H1 (cell line): ENCODE measurements around the gene CYP1A2. TPM values are rescaled to one million over a fixed set of nuclear protein-coding genes. Genes with fewer than 3 reads are reported as not detected.

Experiments used
- CTCF ChIA-PET: fragments of 300-600 bp; sonication (Branson Sonifier 250); formaldehyde crosslinking; loops from one replicate; lab custom pipeline; 2021; ENCODE audit not compliant: partially characterized antibody; lab: Charles Lee
- POLR2A ChIA-PET: fragments of 300-600 bp; sonication (Branson Sonifier 250); formaldehyde crosslinking; loops from one replicate; lab custom pipeline; 2021; ENCODE audit warnings: inconsistent platforms; ENCODE audit not compliant: partially characterized antibody; lab: Charles Lee
- DNase-seq, 2 experiments: peaks; one replicate each; pipeline versions ENCODE4 v3.0.0 to v3.0.0-alpha.2; 2010 to 2022; ENCODE audit warnings: low spot score in 2 of 2, low read depth in 1 of 2, mixed read lengths in 1 of 2
- FAIRE-seq: peaks from 2 replicates; lab custom pipeline; 2011; peaks lifted over from hg19 to GRCh38; lab: Jason Lieb, UNC
- H2AFZ ChIP-seq: 2 replicates; pipeline ENCODE4 v1.8.1; 2012; ENCODE audit warnings: low read length, inconsistent platforms
- H2AK5ac ChIP-seq: 2 replicates; pipeline ENCODE4 v1.6.1; 2013; ENCODE audit warnings: low read depth, low read length
- H2BK120ac ChIP-seq: replicated peaks from 2 replicates; pipeline ENCODE3; 2013; ENCODE audit warnings: low read depth, low read length, inconsistent platforms
- H2BK12ac ChIP-seq: 2 replicates; pipeline ENCODE4 v1.6.1; 2013; ENCODE audit warnings: low read depth, low read length
- H2BK15ac ChIP-seq: 2 replicates; pipeline ENCODE4 v1.6.1; 2013; ENCODE audit warnings: low read length
- H2BK20ac ChIP-seq: 2 replicates; pipeline ENCODE4 v1.6.1; 2013; ENCODE audit warnings: low read length
- H2BK5ac ChIP-seq: 2 replicates; pipeline ENCODE4 v1.6.1; 2013; ENCODE audit warnings: low read depth, low read length
- H3K14ac ChIP-seq: 2 replicates; pipeline ENCODE4 v1.6.1; 2013; ENCODE audit warnings: inconsistent platforms; ENCODE audit not compliant: insufficient read length
- H3K18ac ChIP-seq: 2 replicates; pipeline ENCODE4 v1.6.1; 2013; ENCODE audit warnings: low read length; ENCODE audit errors: extremely low read depth
- H3K23ac ChIP-seq: 2 replicates; pipeline ENCODE4 v1.6.1; 2013; ENCODE audit warnings: inconsistent platforms; ENCODE audit not compliant: insufficient read length
- H3K23me2 ChIP-seq: 2 replicates; pipeline ENCODE4 v1.6.1; 2013; ENCODE audit warnings: low read depth, low read length
- H3K27ac ChIP-seq: 2 replicates; pipeline ENCODE4 v1.6.1; 2011; ENCODE audit warnings: low read depth, low read length, inconsistent platforms
- H3K27me3 ChIP-seq, 4 experiments: replicated peaks in 1 of 4; 1 replicate in 1 of 4; 2 replicates in 3 of 4; pipeline versions ENCODE4 v1.6.1 to v1.8.1; 2011 to 2013; ENCODE audit warnings: low read length in 3 of 4, mild to moderate bottlenecking in 3 of 4, inconsistent platforms in 2 of 4, mixed read lengths in 2 of 4, moderate library complexity in 1 of 4; ENCODE audit not compliant: control insufficient read depth in 3 of 4, insufficient read depth in 3 of 4; ENCODE audit errors: extremely low read depth in 1 of 4
- H3K36me3 ChIP-seq, 4 experiments: 2 replicates each; pipeline versions ENCODE4 v1.6.1 to v1.8.1; 2011 to 2013; ENCODE audit warnings: mild to moderate bottlenecking in 4 of 4, low read length in 3 of 4, moderate library complexity in 2 of 4, control low read depth in 1 of 4, inconsistent platforms in 1 of 4; ENCODE audit not compliant: insufficient read depth in 4 of 4, control insufficient read depth in 2 of 4
- H3K4ac ChIP-seq: replicated peaks from 2 replicates; pipeline ENCODE3; 2013; ENCODE audit warnings: low read length, low read depth, mixed read lengths, inconsistent platforms; ENCODE audit not compliant: insufficient read length
- H3K4me1 ChIP-seq, 4 experiments: replicated peaks in 1 of 4; 1 replicate in 1 of 4; 2 replicates in 3 of 4; pipeline versions ENCODE4 v1.6.1 to v1.8.1; 2011 to 2013; ENCODE audit warnings: low read length in 3 of 4, inconsistent platforms in 2 of 4, mixed read lengths in 1 of 4; ENCODE audit not compliant: insufficient read depth in 4 of 4, control insufficient read depth in 3 of 4
- H3K4me2 ChIP-seq, 2 experiments: 2 replicates each; pipeline versions ENCODE4 v1.6.1 to v1.8.1; 2011 to 2013; ENCODE audit warnings: low read depth in 2 of 2, low read length in 2 of 2, control low read depth in 1 of 2, inconsistent platforms in 1 of 2, mild to moderate bottlenecking in 1 of 2; ENCODE audit not compliant: insufficient read depth in 1 of 2
- H3K4me3 ChIP-seq, 4 experiments: fragments of 200-600, 300-600 bp in 1 of 4; sonication (generic), shearing (Covaris generic), sonication (Bioruptor Twin) in 1 of 4; 2 replicates each; pipeline versions ENCODE4 v1.5.1 to v1.8.1; 2011 to 2016; ENCODE audit warnings: low read length in 4 of 4, low read depth in 3 of 4, control low read depth in 2 of 4, inconsistent platforms in 2 of 4, mild to moderate bottlenecking in 2 of 4, mixed read lengths in 1 of 4, moderate library complexity in 1 of 4; ENCODE audit not compliant: insufficient read depth in 2 of 4; ENCODE audit errors: extremely low read depth in 1 of 4
- H3K56ac ChIP-seq: replicated peaks from 2 replicates; pipeline ENCODE3; 2013; ENCODE audit warnings: low read depth, mild to moderate bottlenecking, mixed read lengths, low read length, inconsistent platforms; ENCODE audit not compliant: insufficient read length
- H3K79me1 ChIP-seq: 2 replicates; pipeline ENCODE4 v1.6.1; 2013; ENCODE audit warnings: low read depth, low read length, control low read depth
- H3K79me2 ChIP-seq, 2 experiments: 2 replicates each; pipeline versions ENCODE4 v1.6.1 to v1.8.1; 2012 to 2013; ENCODE audit warnings: low read length in 2 of 2, mild to moderate bottlenecking in 2 of 2, inconsistent platforms in 1 of 2; ENCODE audit not compliant: insufficient read depth in 2 of 2, control insufficient read depth in 1 of 2
- H3K9ac ChIP-seq, 4 experiments: replicated peaks in 1 of 4; 1 replicate in 1 of 4; 2 replicates in 3 of 4; pipeline versions ENCODE4 v1.6.1 to v1.8.1; 2011 to 2013; ENCODE audit warnings: low read depth in 3 of 4, low read length in 3 of 4, control low read depth in 2 of 4, mild to moderate bottlenecking in 2 of 4, moderate library complexity in 2 of 4, inconsistent platforms in 1 of 4; ENCODE audit errors: extremely low read depth in 1 of 4
- H3K9me3 ChIP-seq, 2 experiments: 2 replicates each; pipeline versions ENCODE4 v1.6.1 to v1.8.1; 2012 to 2013; ENCODE audit warnings: mild to moderate bottlenecking in 2 of 2, moderate library complexity in 2 of 2, control low read depth in 1 of 2, inconsistent platforms in 1 of 2, low read depth in 1 of 2, low read length in 1 of 2, mixed read lengths in 1 of 2; ENCODE audit not compliant: insufficient read depth in 2 of 2
- H4K20me1 ChIP-seq, 2 experiments: replicated peaks in 1 of 2; 2 replicates each; pipeline versions ENCODE3 to v1.8.1; 2011 to 2013; ENCODE audit warnings: inconsistent platforms in 2 of 2, low read length in 2 of 2, mild to moderate bottlenecking in 1 of 2; ENCODE audit not compliant: insufficient read depth in 2 of 2, control insufficient read depth in 1 of 2
- H4K5ac ChIP-seq: 2 replicates; pipeline ENCODE4 v1.6.1; 2013; ENCODE audit warnings: low read length, low read depth, mixed read lengths, inconsistent platforms; ENCODE audit not compliant: insufficient read length
- H4K8ac ChIP-seq: 2 replicates; pipeline ENCODE4 v1.8.0; 2013; ENCODE audit warnings: mild to moderate bottlenecking, moderate library complexity, low read length, inconsistent platforms; ENCODE audit not compliant: insufficient read depth; ENCODE audit errors: extremely low read depth
- H4K91ac ChIP-seq: replicated peaks from 2 replicates; pipeline ENCODE3; 2013; ENCODE audit warnings: low read length, mixed read lengths, inconsistent platforms; ENCODE audit not compliant: insufficient read length
- ASH2L ChIP-seq: fragments of 200-600, 300-600 bp; sonication (generic); IDR thresholded peaks from one replicate; pipeline ENCODE4 v1.7.1; 2017; ENCODE audit warnings: low read length
- BCL11A ChIP-seq, 2 experiments: IDR thresholded peaks; one replicate each; pipeline ENCODE4 v1.6.1; 2011; ENCODE audit warnings: low read depth in 2 of 2, low read length in 2 of 2, mild to moderate bottlenecking in 2 of 2
- CBX8 ChIP-seq: fragments of 300-800, 300-1000 bp; sonication (generic); IDR thresholded peaks from 2 replicates; pipeline ENCODE4 v1.7.1; 2016; ENCODE audit warnings: low read depth, low read length, borderline replicate concordance
- HDAC6 ChIP-seq: IDR thresholded peaks from one replicate; pipeline ENCODE4 v1.7.1; 2012; ENCODE audit warnings: low read depth, mild to moderate bottlenecking, inconsistent platforms, low read length, moderate library complexity
- JUN ChIP-seq: IDR thresholded peaks from 2 replicates; pipeline ENCODE4 v1.6.1; 2011; ENCODE audit warnings: low read depth, mild to moderate bottlenecking, improper control_type of control experiment, low read length
- PHF8 ChIP-seq: fragments of 200-600 bp; sonication (generic); conservative IDR thresholded peaks from 2 replicates; pipeline ENCODE4 v1.7.1; 2012; ENCODE audit warnings: low read depth, mild to moderate bottlenecking, inconsistent platforms, low read length, moderate library complexity
- RNF2 ChIP-seq: fragments of 200-900, 300-1000 bp; sonication (generic); IDR thresholded peaks from 2 replicates; pipeline ENCODE4 v1.7.1; 2016; ENCODE audit warnings: borderline replicate concordance, low read depth, mild to moderate bottlenecking, antibody characterized with exemption, low read length; ENCODE audit not compliant: poor library complexity, severe bottlenecking; ENCODE audit errors: missing control alignments
- SIN3A ChIP-seq, 2 experiments: IDR thresholded peaks in 1 of 2; conservative IDR thresholded peaks in 1 of 2; 2 replicates each; pipeline ENCODE4 v1.6.1; 2011 to 2012; ENCODE audit warnings: low read length in 2 of 2, improper control_type of control experiment in 1 of 2, low read depth in 1 of 2, mild to moderate bottlenecking in 1 of 2
- SIRT6 ChIP-seq: IDR thresholded peaks from one replicate; pipeline ENCODE4 v1.7.1; 2012; ENCODE audit warnings: low read length, inconsistent platforms
- TEAD4 ChIP-seq: IDR thresholded peaks from 2 replicates; pipeline ENCODE4 v1.6.1; 2012; ENCODE audit warnings: low read depth, low read length, inconsistent platforms, mixed read lengths
- WGBS, 2 experiments: shearing (Covaris generic) in 1 of 2; methylation state at CpG; one replicate each; pipeline versions ENCODE4 v1.1.6 to v1.1.7; 2013 to 2015; ENCODE audit warnings: low lambda C conversion rate in 2 of 2, mixed read lengths in 2 of 2, inconsistent platforms in 1 of 2, low coverage in 1 of 2, missing lambda C conversion rate in 1 of 2; ENCODE audit not compliant: insufficient replicate concordance in 2 of 2, insufficient coverage in 1 of 2, insufficient read length in 1 of 2; ENCODE audit errors: extremely low coverage in 1 of 2, missing lambda C conversion rate in 1 of 2; 5-methylcytosine and 5-hydroxymethylcytosine counted together
- polyA plus RNA-seq, 7 experiments: library from polyadenylated mRNA; depleted of rRNA in 3 of 7; stranded (reverse) in 5 of 7; unstranded in 2 of 7; fragments of >200 nt in 5 of 7; fragments of 200-250 nt in 2 of 7; gene quantifications; 1 replicate in 5 of 7; 2 replicates in 1 of 7; 4 replicates in 1 of 7; pipeline versions ENCODE4 v1.2.1 to v1.2.3, GENCODE V29; 2011 to 2013; ENCODE audit warnings: missing spikeins in 2 of 7, mixed read lengths in 2 of 7
- total RNA-seq: library from RNA; stranded (reverse); fragmentation: NEBNext Ultra II Directional; extraction: Animal tissue kit (Norgen Biotek cat#: 25700); gene quantifications from 2 replicates; pipeline ENCODE4 v1.2.1, GENCODE V29; 2021
- TF ChIP-seq, protein P1 (sequence below), 3 experiments: IDR thresholded peaks; 1 replicate in 2 of 3; 2 replicates in 1 of 3; pipeline versions ENCODE4 v1.5.1 to v1.6.1; 2011; ENCODE audit warnings: low read length in 3 of 3, mild to moderate bottlenecking in 3 of 3, inconsistent platforms in 2 of 3, low read depth in 1 of 3, moderate library complexity in 1 of 3; ENCODE audit not compliant: insufficient read depth in 1 of 3; ENCODE audit errors: control extremely low read depth in 1 of 3

CYP1A2 gene
- total and polyA plus RNA-seq, 2 of the 8 experiments (the other 6 are each of a cell fraction or from before 2014, with no cell fraction given), result not detected

DNA sequence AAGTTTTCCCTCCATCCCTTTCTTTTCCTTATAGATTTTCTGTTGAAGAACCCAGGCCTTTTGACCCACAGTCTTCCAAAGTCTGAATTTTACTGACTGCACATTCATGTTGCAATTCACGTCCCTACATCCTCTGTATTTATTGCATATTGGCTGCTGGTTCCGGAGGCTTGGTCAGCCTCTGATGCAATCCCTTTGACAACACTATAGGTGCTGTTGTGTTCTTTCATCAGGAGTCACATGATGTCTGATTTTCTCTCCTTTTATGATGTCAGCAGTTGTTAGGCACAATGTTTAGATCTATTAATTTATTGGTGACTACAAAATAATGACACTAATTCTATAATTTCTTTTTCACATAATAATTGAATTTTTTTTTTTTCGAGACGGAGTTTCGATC, 32.0 kb upstream of the CYP1A2 start:
- CTCF ChIA-PET, result interaction anchor here (1.1 to 2.3 kb wide), 3 partner anchors 82 to 84 kb away, joined by 3 to 9 read pairs (median 4); no protein-coding TSS in a partner anchor
- H2AK5ac ChIP-seq, result no peak overlapping the region
- no peak overlapping the region for H2BK20ac ChIP-seq
- H3K79me1 ChIP-seq, result no peaks in the 10 kb centered on the region
- H3K4me3 ChIP-seq, result no peak overlapping the region
- no peaks in the 10 kb centered on the region for H4K20me1 ChIP-seq
- no peak for FAIRE-seq
- H4K91ac ChIP-seq, result no peak overlapping the region
- H3K27ac ChIP-seq, result no peak overlapping the region
- no peak overlapping the region for H2BK120ac ChIP-seq
- no peaks in the 10 kb centered on the region; the same call in 1 of the 2 replicates for H3K23me2 ChIP-seq
- no peak overlapping the region for H2BK5ac ChIP-seq
- H3K79me2 ChIP-seq, result no peaks in the 10 kb centered on the region
- H3K14ac ChIP-seq, result no peak overlapping the region
- no peak overlapping the region for H2AFZ ChIP-seq
- no peak overlapping the region for H2BK12ac ChIP-seq
- H3K4me2 ChIP-seq, result no peak overlapping the region
- H3K36me3 ChIP-seq, result no peaks in the 10 kb centered on the region
- no peaks in the 10 kb centered on the region for H3K4me1 ChIP-seq
- no peak overlapping the region for H4K8ac ChIP-seq
- no peak overlapping the region for H4K5ac ChIP-seq
- no peak overlapping the region for H3K23ac ChIP-seq
- POLR2A ChIA-PET, result interaction anchor here (1.2 to 1.4 kb wide), 2 partner anchors 21 to 119 kb away, joined by 3 read pairs; partner anchors contain the start of gene EDC3
- no peak overlapping the region for H2BK15ac ChIP-seq
- H3K9ac ChIP-seq, result no peak overlapping the region
- H3K27me3 ChIP-seq, result peaks cover 0 to 3% (median 0%) of the 10 kb centered on the region in 4 experiments; a peak in 3 of 7 replicates
- no peak overlapping the region for H3K56ac ChIP-seq
- 92% methylated on average over 5 of the region's 5 CpGs; no CpG with 5 or more reads in 1 of the 2 experiments for WGBS, 2 experiments
- no peak overlapping the region for H3K4ac ChIP-seq
- 0 out of 4 replicates have a peak, but pooled peaks cover 0 to 2% of the 10 kb centered on the region in 2 experiments for H3K9me3 ChIP-seq
- no peak overlapping the region for H3K18ac ChIP-seq
- DNase-seq, result no peak
- TF ChIP-seq ASH2L, result no peak
- no peak for TF ChIP-seq SIN3A (conservative IDR thresholded peaks at IDR 0.05 in 1 of 2, IDR thresholded peaks at IDR 0.05 in 1 of 2; ENCODE audit: low read depth in 1 of 2, low read length in 2 of 2)
- no peak for TF ChIP-seq HDAC6
- no peak for TF ChIP-seq RNF2
- TF ChIP-seq CBX8, result no peak
- TF ChIP-seq JUN, result no peak
- TF ChIP-seq SIRT6, result no peak
- TF ChIP-seq PHF8, result no peak
- no peak for TF ChIP-seq BCL11A (IDR thresholded peaks at IDR 0.05; ENCODE audit: low read depth in 2 of 2, low read length in 2 of 2)
- TF ChIP-seq, protein P1, sequence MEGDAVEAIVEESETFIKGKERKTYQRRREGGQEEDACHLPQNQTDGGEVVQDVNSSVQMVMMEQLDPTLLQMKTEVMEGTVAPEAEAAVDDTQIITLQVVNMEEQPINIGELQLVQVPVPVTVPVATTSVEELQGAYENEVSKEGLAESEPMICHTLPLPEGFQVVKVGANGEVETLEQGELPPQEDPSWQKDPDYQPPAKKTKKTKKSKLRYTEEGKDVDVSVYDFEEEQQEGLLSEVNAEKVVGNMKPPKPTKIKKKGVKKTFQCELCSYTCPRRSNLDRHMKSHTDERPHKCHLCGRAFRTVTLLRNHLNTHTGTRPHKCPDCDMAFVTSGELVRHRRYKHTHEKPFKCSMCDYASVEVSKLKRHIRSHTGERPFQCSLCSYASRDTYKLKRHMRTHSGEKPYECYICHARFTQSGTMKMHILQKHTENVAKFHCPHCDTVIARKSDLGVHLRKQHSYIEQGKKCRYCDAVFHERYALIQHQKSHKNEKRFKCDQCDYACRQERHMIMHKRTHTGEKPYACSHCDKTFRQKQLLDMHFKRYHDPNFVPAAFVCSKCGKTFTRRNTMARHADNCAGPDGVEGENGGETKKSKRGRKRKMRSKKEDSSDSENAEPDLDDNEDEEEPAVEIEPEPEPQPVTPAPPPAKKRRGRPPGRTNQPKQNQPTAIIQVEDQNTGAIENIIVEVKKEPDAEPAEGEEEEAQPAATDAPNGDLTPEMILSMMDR (IDR thresholded peaks at IDR 0.05; ENCODE audit: control extremely low read depth in 1 of 3, insufficient read depth in 1 of 3, low read depth in 1 of 3, low read length in 3 of 3), result no peak
- TF ChIP-seq TEAD4, result no peak
